IPS-20b (cell line): ENCODE results near the gene SORT1.

Source experiments
- H3K27ac ChIP-seq: one replicate; pipeline ENCODE4 v1.5.1; 2013; ENCODE audit warnings: low read length
- H3K27me3 ChIP-seq: 2 replicates; pipeline ENCODE4 v1.6.1; 2013; ENCODE audit warnings: mild to moderate bottlenecking, low read length, inconsistent platforms; ENCODE audit not compliant: insufficient read depth
- H3K36me3 ChIP-seq: 2 replicates; pipeline ENCODE4 v1.6.1; 2013; ENCODE audit warnings: low read depth, mild to moderate bottlenecking, inconsistent platforms, low read length, moderate library complexity; ENCODE audit not compliant: insufficient read depth
- H3K4me1 ChIP-seq: 2 replicates; pipeline ENCODE4 v1.6.1; 2013; ENCODE audit warnings: mild to moderate bottlenecking, control low read depth, inconsistent platforms, low read length, moderate library complexity; ENCODE audit not compliant: insufficient read depth
- H3K4me3 ChIP-seq: 2 replicates; pipeline ENCODE4 v1.5.1; 2013; ENCODE audit warnings: mild to moderate bottlenecking, low read length, inconsistent platforms
- H3K9ac ChIP-seq: 2 replicates; pipeline ENCODE4 v1.6.1; 2013; ENCODE audit warnings: low read depth, mild to moderate bottlenecking, inconsistent platforms, low read length, moderate library complexity
- H3K9me3 ChIP-seq: 2 replicates; pipeline ENCODE4 v1.6.1; 2013; ENCODE audit warnings: mild to moderate bottlenecking, low read depth, low read length, inconsistent platforms; ENCODE audit not compliant: insufficient read depth

The SORT1 gene

DNA sequence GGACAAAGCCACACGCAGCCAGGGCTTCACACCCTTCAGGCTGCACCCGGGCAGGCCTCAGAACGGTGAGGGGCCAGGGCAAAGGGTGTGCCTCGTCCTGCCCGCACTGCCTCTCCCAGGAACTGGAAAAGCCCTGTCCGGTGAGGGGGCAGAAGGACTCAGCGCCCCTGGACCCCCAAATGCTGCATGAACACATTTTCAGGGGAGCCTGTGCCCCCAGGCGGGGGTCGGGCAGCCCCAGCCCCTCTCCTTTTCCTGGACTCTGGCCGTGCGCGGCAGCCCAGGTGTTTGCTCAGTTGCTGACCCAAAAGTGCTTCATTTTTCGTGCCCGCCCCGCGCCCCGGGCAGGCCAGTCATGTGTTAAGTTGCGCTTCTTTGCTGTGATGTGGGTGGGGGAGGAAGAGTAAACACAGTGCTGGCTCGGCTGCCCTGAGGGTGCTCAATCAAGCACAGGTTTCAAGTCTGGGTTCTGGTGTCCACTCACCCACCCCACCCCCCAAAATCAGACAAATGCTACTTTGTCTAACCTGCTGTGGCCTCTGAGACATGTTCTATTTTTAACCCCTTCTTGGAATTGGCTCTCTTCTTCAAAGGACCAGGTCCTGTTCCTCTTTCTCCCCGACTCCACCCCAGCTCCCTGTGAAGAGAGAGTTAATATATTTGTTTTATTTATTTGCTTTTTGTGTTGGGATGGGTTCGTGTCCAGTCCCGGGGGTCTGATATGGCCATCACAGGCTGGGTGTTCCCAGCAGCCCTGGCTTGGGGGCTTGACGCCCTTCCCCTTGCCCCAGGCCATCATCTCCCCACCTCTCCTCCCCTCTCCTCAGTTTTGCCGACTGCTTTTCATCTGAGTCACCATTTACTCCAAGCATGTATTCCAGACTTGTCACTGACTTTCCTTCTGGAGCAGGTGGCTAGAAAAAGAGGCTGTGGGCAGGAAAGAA, 122.9 kb downstream of the SORT1 start:
- Histone ChIP-seq H3K9ac (no peak overlapping the region), H3K27me3 (no peaks in the 10 kb centered on the region), H3K9me3 (no peaks in the 10 kb centered on the region), H3K27ac (no peak overlapping the region), H3K36me3 (peaks cover 49% of the 10 kb centered on the region), H3K4me1 (peaks cover 3% of the 10 kb centered on the region; the same call in 1 of the 2 replicates), H3K4me3 (no peak overlapping the region; the same call in 1 of the 2 replicates)

DNA sequence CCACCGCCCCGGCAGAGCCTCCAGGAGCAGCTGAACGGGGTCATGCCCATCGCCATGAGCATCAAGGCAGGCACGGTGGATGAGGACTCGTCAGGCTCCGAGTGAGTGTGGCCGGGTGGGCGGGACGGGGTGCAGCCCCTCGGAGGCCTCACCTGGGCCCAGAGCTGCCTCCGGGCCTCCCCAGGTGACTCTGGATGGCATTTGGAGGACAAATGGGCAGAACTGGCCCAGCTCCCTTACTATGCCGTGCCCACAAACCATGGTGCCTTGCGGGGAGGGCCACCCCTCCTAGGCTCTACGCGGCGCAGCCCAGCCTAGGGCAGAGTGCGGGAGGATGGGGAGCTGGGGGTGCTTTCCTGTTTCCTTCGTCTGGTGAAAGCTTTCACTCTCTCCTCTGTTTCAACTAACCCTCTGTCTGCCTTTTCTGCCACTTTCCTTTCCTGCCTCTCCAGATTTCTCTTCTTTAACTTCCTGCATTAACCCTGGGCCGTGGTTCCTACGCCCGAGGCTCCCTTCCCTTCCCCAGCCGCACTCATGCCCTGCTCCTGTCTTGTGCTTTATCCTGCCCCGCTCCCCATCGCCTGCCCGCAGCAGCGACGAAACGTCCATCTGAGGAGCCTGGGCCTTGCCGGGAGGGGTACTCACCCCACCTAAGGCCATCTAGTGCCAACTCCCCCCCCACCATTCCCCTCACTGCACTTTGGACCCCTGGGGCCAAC, 124.0 kb downstream of the SORT1 start:
- Histone ChIP-seq H3K36me3 (peaks cover 51% of the 10 kb centered on the region), H3K27me3 (no peaks in the 10 kb centered on the region), H3K4me3 (no peak overlapping the region), H3K27ac (no peak overlapping the region), H3K4me1 (peaks cover 3% of the 10 kb centered on the region; the same call in 1 of the 2 replicates), H3K9ac (no peak overlapping the region), H3K9me3 (no peaks in the 10 kb centered on the region)

DNA sequence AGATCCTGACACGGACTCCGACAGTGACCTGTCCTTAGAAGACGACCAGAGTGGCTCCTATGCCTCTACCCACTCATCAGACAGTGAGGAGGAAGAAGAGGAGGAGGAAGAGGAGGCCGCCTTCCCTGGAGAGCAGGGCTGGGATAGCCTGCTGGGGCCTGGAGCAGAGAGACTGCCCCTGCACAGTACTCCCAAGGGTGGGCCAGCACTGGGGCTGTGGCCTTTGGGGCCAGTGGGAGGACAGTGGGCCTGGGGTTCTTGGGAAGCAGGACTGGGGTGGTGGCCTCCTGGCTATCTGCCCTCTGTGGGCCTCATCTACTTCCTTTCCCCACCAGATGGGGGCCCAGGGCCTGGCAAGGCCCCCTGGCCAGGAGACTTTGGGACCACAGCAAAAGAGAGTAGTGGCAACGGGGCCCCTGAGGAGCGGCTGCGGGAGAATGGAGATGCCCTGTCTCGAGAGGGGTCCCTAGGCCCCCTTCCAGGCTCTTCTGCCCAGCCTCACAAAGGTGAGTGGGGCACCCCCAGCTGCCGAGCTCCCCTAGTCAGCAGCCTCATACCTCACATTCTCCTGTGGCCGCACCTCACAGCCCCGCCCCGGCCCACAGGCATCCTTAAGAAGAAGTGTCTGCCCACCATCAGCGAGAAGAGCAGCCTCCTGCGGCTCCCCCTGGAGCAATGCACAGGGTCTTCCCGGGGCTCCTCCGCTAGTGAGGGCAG, 124.7 kb downstream of the SORT1 start:
- Histone ChIP-seq H3K4me3 (no peak overlapping the region), H3K27ac (no peak overlapping the region), H3K9ac (no peak overlapping the region), H3K36me3 (peaks cover 49% of the 10 kb centered on the region), H3K27me3 (no peaks in the 10 kb centered on the region), H3K4me1 (peaks cover 3% of the 10 kb centered on the region; the same call in 1 of the 2 replicates), H3K9me3 (no peaks in the 10 kb centered on the region)

DNA sequence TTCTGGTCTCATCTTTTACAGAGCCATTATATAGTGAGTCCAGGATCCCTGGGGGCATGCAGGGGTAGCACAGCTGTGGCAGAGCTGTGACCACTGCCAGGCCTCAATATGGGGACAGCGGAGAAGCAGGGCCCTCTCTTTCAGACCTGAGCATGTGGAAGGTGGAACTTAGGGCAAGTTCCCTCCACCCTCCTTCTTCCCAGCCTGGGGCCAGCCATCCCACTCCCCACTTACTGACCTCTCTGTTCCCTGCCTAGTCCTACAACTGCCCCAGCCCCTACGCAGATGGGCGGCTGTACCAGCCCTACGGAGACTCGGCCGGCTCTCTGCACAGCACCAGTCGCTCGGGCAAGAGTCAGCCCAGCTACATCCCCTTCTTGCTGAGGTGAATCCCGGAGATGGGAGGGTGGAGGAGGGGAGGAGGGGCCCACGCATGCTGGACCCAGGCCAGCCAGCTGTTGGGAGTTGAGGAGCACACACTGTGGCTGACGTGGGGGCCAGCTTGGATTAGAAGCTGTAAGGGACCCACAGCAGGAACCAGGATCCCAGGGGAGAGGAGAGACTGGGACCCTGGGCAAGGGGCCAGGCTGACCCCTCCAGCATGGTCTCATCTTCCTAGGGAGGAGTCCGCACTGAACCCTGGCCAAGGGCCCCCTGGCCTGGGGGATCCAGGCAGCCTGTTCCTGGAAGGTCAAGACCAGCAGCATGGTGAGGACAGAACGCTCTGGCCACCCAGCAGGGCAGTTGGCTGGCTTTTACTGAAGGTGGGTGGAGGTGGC, 125.5 kb downstream of the SORT1 start:
- Histone ChIP-seq H3K27ac (no peak overlapping the region), H3K4me1 (peaks cover 3% of the 10 kb centered on the region; the same call in 1 of the 2 replicates), H3K9ac (no peak overlapping the region), H3K27me3 (no peaks in the 10 kb centered on the region), H3K36me3 (peaks cover 51% of the 10 kb centered on the region), H3K4me3 (no peak overlapping the region), H3K9me3 (no peaks in the 10 kb centered on the region)

DNA sequence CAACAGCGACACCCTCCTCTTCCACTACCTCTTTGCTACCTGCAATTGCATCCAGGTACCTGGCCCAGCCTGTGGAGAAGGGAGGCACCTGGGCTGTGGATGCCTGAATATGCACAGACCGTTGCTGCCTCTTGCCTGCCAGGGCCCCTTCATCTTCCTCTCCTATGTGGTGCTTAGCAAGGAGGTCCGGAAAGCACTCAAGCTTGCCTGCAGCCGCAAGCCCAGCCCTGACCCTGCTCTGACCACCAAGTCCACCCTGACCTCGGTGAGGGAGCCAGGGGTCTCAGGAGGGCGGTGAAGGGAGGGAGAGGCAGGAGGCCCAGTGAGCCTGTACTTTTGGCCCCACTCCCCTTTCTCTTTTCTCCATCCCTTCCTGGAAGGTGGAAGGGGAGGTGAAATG, 126.3 kb downstream of the SORT1 start:
- no peak overlapping the region for H3K4me3 ChIP-seq
- peaks cover 52% of the 10 kb centered on the region for H3K36me3 ChIP-seq
- H3K4me1 ChIP-seq, result peaks cover 3% of the 10 kb centered on the region; the same call in 1 of the 2 replicates
- no peaks in the 10 kb centered on the region for H3K27me3 ChIP-seq
- H3K27ac ChIP-seq, result no peak overlapping the region
- no peaks in the 10 kb centered on the region for H3K9me3 ChIP-seq
- H3K9ac ChIP-seq, result no peak overlapping the region

DNA sequence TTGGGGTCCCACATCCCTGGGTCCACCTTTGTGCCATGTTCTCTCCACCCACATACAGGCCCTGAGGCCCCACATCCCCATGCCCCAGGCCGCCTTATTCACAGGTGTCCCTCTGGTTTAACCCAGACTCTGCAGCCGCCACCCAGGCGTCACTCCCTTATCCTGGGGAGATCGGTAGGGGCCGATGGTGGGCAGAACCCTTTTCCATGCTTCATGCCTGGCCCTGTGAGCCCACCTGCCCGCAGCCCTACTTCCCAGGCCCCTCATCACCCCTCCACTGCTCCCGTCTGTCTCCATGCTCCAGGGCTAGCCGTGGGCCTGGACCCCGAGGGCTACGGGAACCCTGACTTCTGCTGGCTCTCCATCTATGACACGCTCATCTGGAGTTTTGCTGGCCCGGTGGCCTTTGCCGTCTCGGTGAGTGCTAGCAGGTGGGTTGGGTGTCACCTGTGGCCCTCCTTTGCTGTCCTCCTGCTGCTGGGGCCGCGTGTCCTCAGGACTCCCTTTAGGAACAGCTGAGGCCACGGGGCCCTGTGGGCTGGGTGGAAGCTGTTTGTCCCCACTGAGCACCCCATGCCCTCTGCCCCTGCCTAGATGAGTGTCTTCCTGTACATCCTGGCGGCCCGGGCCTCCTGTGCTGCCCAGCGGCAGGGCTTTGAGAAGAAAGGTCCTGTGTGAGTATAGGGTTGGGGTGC, 126.9 kb downstream of the SORT1 start:
- Histone ChIP-seq H3K9ac (no peak overlapping the region), H3K4me3 (no peak overlapping the region), H3K27me3 (no peaks in the 10 kb centered on the region), H3K4me1 (peaks cover 3% of the 10 kb centered on the region; the same call in 1 of the 2 replicates), H3K9me3 (no peaks in the 10 kb centered on the region), H3K27ac (no peak overlapping the region), H3K36me3 (peaks cover 56% of the 10 kb centered on the region)

DNA sequence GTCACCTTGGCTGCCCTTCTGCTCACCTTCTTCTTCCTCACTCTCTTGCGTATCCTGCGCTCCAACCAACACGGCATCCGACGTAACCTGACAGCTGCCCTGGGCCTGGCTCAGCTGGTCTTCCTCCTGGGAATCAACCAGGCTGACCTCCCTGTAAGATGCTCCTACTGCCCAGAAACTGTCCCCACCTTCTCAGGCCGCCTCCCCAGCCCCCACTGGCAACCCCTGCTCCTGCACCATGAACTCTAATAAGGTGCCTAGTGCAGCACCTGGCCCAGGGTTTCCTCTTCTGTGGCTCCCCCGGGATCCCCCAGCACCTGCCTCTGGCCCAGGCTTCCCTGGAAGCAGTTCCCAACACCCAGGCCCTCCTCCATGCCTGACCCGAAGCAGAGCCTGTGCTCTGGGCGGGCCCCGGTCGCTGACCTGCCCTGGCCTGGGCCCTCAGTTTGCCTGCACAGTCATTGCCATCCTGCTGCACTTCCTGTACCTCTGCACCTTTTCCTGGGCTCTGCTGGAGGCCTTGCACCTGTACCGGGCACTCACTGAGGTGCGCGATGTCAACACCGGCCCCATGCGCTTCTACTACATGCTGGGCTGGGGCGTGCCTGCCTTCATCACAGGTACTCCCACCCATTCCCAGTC, 127.6 kb downstream of the SORT1 start:
- Histone ChIP-seq H3K27me3 (no peaks in the 10 kb centered on the region), H3K9me3 (no peaks in the 10 kb centered on the region)

DNA sequence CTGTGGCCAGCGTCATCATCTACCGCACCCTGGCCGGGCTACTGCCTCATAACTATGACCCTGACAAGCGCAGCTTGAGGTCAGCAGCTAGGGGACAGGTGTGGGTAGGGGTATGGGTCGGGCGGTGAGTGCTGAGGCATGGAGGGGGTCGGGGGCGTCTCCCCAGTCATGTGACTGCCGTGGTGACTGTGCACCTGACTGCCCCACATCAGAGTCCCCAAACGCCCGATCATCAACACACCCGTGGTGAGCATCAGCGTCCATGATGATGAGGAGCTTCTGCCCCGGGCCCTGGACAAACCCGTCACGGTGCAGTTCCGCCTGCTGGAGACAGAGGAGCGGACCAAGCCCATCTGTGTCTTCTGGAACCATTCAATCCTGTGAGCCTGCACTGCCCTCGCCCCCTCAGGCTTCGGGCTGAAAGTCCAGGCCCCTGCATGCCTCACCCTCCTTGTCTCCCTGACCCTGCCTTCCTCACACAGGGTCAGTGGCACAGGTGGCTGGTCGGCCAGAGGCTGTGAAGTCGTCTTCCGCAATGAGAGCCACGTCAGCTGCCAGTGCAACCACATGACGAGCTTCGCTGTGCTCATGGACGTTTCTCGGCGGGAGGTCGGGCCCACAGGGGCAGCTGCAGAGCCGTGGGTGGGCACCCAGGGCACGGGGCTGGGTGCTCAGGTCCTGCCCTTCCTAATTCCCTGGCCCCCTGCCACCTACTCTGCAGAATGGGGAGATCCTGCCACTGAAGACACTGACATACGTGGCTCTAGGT, 128.3 kb downstream of the SORT1 start:
- peaks cover 70% of the 10 kb centered on the region for H3K36me3 ChIP-seq

More for the DNA sequence above, 127.6 kb downstream of the SORT1 start:
- no peak overlapping the region for H3K4me3 ChIP-seq
- 0 out of 2 replicates have a peak, but pooled peaks cover 3% of the 10 kb centered on the region for H3K4me1 ChIP-seq
- H3K27ac ChIP-seq, result no peak overlapping the region
- no peak overlapping the region for H3K9ac ChIP-seq
- H3K36me3 ChIP-seq, result peaks cover 63% of the 10 kb centered on the region

DNA sequence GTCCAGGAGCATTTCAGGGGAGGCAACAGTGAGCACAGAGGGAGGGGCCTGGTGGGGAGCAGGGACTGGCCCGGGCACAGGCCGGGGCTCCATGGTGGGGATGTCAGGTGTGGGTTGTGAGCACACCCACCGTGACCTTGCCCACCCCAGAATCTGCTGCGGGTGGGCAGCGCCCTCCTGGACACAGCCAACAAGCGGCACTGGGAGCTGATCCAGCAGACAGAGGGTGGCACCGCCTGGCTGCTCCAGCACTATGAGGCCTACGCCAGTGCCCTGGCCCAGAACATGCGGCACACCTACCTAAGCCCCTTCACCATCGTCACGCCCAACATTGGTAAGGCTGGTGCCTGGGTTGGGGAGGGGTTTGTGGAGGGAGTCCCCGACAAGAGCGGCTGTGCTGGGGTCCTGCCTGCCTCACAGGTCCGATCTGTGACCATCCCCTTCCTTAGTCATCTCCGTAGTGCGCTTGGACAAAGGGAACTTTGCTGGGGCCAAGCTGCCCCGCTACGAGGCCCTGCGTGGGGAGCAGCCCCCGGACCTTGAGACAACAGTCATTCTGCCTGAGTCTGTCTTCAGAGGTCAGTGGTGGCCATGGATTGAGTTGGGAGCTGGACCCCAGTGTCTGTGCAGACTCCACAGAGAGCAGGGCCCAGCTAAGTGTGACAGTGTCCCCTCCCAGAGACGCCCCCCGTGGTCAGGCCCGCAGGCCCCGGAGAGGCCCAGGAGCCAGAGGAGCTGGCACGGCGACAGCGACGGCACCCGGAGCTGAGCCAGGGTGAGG, 129.1 kb downstream of the SORT1 start:
- Histone ChIP-seq H3K27ac (no peak overlapping the region), H3K4me1 (no peaks in the 10 kb centered on the region), H3K27me3 (no peaks in the 10 kb centered on the region), H3K9me3 (no peaks in the 10 kb centered on the region), H3K4me3 (no peak overlapping the region), H3K36me3 (peaks cover 71% of the 10 kb centered on the region), H3K9ac (no peak overlapping the region)

More for the DNA sequence above, 128.3 kb downstream of the SORT1 start:
- Histone ChIP-seq H3K9ac (no peak overlapping the region), H3K9me3 (no peaks in the 10 kb centered on the region), H3K4me3 (no peak overlapping the region), H3K4me1 (0 out of 2 replicates have a peak, but pooled peaks cover 3% of the 10 kb centered on the region), H3K27ac (no peak overlapping the region), H3K27me3 (no peaks in the 10 kb centered on the region)
